Measurements from ENCODE around the gene MAP2K3. TPM values are rescaled to one million over a fixed set of nuclear protein-coding genes. Genes with fewer than 3 reads are reported as not detected.
"Not testable (repeated sequence)": the region's sequence is repeated elsewhere in the genome, so short reads cannot be mapped to it uniquely, and the experiment has no call there.

Gene MAP2K3
- total and polyA plus RNA-seq, 11 donors = 29.4 to 170 (median 54.4) TPM

DNA sequence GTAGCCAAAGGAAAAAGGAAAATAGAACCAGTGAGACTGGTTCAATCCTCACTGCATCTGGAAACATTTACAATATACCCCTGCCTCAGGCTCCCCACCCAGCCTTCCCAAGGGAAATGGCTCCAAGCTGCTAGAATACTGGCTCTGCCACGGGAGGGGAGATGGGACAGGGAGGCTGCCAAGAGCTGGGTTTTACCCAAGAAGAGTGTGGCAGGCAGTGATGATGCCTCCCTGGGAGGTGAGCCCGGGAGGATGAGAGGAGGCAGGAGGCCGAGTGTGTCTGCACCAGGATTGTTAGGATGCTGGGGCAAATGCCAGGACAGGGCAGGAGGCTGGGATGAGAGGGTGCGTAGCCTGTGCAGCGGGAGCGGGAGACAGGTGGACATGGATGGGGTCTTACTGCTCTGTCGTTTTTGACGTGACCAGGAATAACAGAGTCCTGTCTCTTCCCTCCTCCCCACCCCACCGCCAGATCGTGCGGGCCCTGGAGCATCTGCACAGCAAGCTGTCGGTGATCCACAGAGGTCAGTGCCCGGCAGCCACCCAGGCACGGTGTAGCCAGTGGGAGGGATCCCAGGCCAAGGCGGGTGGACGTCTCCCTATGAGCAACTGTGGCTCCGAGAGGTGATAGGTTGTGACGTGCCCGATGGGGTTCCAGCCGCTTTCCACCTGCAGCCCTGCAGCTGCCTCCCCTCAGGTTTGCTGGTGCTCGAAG lies 18.4 kb downstream of the MAP2K3 start:
- H3K4me1 ChIP-seq = peaks cover 0 to 6% (median 0%) of the 10 kb centered on the region in 12 donors
- no peak overlapping the region for H3K27ac ChIP-seq
- ATAC-seq (no peak), DNase-seq (peak in 4 of 5 donors; percentile 22 to 68 (median 24))
- intact Hi-C loops (cut with DNase I) = no loop called here
- WGBS, 4 donors = 63 to 68% (median 66%) methylated on average over 21 of the region's 21 CpGs
- TF ChIP-seq POLR2A (IDR thresholded peaks at IDR 0.05) = no peak
- TF ChIP-seq, protein P1, sequence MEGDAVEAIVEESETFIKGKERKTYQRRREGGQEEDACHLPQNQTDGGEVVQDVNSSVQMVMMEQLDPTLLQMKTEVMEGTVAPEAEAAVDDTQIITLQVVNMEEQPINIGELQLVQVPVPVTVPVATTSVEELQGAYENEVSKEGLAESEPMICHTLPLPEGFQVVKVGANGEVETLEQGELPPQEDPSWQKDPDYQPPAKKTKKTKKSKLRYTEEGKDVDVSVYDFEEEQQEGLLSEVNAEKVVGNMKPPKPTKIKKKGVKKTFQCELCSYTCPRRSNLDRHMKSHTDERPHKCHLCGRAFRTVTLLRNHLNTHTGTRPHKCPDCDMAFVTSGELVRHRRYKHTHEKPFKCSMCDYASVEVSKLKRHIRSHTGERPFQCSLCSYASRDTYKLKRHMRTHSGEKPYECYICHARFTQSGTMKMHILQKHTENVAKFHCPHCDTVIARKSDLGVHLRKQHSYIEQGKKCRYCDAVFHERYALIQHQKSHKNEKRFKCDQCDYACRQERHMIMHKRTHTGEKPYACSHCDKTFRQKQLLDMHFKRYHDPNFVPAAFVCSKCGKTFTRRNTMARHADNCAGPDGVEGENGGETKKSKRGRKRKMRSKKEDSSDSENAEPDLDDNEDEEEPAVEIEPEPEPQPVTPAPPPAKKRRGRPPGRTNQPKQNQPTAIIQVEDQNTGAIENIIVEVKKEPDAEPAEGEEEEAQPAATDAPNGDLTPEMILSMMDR (IDR thresholded peaks at IDR 0.05) = no peak
- no peak overlapping the region for H3K4me3 ChIP-seq
- H3K36me3 ChIP-seq = peaks cover 2 to 94% (median 78%) of the 10 kb centered on the region in 9 donors
- H3K27me3 ChIP-seq = no peaks in the 10 kb centered on the region
- no peaks in the 10 kb centered on the region for H3K9me3 ChIP-seq

- TF ChIP-seq, protein P1 (IDR thresholded peaks at IDR 0.05) = no peak
- no peak for TF ChIP-seq POLR2A (IDR thresholded peaks at IDR 0.05)
- ATAC-seq = no peak
- intact Hi-C loops (cut with DNase I) = no loop called here
- no peak overlapping the region for H3K27ac ChIP-seq
- no peaks in the 10 kb centered on the region for H3K27me3 ChIP-seq
- peak in 2 of 5 donors; percentile 25 to 44 for DNase-seq
- 83 to 93% (median 88%) methylated on average over 8 of the region's 8 CpGs for WGBS, 4 donors
- no peak overlapping the region for H3K4me3 ChIP-seq
- H3K36me3 ChIP-seq = peaks cover 2 to 96% (median 79%) of the 10 kb centered on the region in 9 donors
- peaks cover 0 to 5% (median 1%) of the 10 kb centered on the region in 12 donors for H3K9me3 ChIP-seq
- no peaks in the 10 kb centered on the region for H3K4me1 ChIP-seq
These were observed 19.0 kb downstream of the MAP2K3 start for GRCh38 chr17:21303441-21304065.

- TF ChIP-seq, protein P1 (IDR thresholded peaks at IDR 0.05) = no peak
- TF ChIP-seq POLR2A (IDR thresholded peaks at IDR 0.05) = no peak
- Histone ChIP-seq H3K9me3 (peaks cover 0 to 10% (median 7%) of the 10 kb centered on the region in 12 donors), H3K4me3 (no peak overlapping the region), H3K27ac (no peak overlapping the region), H3K4me1 (no peaks in the 10 kb centered on the region), H3K36me3 (peaks cover 2 to 96% (median 79%) of the 10 kb centered on the region in 9 donors), H3K27me3 (no peaks in the 10 kb centered on the region)
- WGBS, 4 donors = 67 to 81% (median 74%) methylated on average over 9 of the region's 9 CpGs
- intact Hi-C loops (cut with DNase I) = no loop called here
- peak in 1 of 4 donors; percentile 3 for ATAC-seq
- DNase-seq = peak in 2 of 5 donors; percentile 39 to 47
These were observed 19.6 kb downstream of the MAP2K3 start for GRCh38 chr17:21304091-21304490.

DNA sequence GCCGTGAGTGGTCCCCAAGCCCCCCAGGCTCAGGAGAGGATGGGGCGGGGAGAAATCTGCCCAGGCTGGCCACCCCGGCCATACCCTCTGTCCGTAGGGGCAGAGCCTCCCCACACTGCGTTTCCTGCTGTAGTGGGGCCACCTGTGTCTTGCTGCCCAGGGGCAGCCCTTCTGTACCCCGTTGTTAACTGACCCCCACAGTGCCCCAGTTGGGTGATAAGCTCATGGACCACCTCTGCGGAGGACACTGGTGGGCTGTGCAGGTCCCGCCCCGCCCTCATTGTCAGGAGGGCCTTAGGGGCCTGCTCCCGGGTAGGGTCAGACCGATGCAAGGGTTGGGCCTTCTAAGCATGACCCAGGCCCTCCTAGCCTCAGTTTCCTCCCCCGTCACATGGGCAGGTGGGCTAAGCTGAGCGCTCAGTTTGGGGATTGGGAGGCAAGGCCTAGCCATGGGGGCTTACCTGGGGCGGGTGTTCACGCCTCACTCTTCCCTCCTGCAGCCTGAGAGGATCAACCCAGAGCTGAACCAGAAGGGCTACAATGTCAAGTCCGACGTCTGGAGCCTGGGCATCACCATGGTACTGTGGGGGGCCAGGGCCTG lies 20.1 kb downstream of the MAP2K3 start:
- intact Hi-C loops (cut with DNase I); H3K27me3 ChIP-seq; H3K4me3 ChIP-seq; H3K27ac ChIP-seq; ATAC-seq; H3K4me1 ChIP-seq: not testable (repeated sequence)
- peaks cover 2 to 96% (median 79%) of the 10 kb centered on the region in 9 donors for H3K36me3 ChIP-seq
- peaks cover 0 to 14% (median 7%) of the 10 kb centered on the region in 12 donors for H3K9me3 ChIP-seq
- peak in 2 of 5 donors; percentile 20 to 38 for DNase-seq
- WGBS, 4 donors = 83 to 90% (median 85%) methylated on average over 17 of the region's 17 CpGs

DNA sequence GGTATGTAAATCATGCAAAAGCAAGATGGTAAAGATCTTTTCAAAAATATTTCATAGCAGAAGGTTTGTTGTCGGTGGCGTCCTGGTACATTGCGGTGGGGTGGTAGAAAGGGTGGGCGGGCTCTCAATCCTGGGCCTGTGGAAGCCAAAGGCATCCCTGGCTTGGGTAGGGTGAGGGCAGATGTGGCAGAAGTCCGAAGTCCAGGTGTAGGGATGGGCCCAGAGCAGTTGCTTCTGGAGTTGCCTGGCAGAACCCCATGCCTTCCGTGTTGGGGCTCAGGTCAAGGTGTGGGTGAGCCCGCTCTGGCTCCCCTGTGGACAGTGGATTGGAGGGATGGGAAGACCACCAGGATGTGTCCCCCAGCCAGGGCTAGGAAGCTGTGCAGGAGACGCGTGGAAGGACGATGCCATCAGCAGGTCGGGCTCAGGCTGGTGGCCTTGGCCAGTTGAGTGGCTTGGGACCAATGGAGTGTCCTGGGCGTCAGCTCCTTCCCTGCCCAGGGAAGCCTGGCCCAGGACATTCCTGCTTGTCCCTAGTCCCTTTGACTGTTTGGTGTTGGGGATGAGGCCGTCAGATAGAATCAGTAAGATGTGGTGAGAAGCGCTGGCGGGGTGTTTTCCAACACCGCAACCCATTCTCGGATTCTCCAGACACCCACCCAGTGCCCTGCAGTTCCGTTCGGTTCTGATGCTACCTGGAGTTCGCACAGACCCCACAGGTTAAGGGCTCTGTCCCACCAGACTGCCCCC lies 21.1 kb downstream of the MAP2K3 start:
- H3K27me3 ChIP-seq; H3K27ac ChIP-seq; intact Hi-C loops (cut with DNase I); H3K4me3 ChIP-seq; H3K4me1 ChIP-seq; ATAC-seq: not testable (repeated sequence)
- DNase-seq = peak in 2 of 5 donors; percentile 20 to 33
- peaks cover 0 to 14% (median 7%) of the 10 kb centered on the region in 12 donors for H3K9me3 ChIP-seq
- H3K36me3 ChIP-seq = peaks cover 2 to 94% (median 75%) of the 10 kb centered on the region in 9 donors
- WGBS, 4 donors = 89 to 93% (median 90%) methylated on average over 17 to 20 of the region's 20 CpGs

DNA sequence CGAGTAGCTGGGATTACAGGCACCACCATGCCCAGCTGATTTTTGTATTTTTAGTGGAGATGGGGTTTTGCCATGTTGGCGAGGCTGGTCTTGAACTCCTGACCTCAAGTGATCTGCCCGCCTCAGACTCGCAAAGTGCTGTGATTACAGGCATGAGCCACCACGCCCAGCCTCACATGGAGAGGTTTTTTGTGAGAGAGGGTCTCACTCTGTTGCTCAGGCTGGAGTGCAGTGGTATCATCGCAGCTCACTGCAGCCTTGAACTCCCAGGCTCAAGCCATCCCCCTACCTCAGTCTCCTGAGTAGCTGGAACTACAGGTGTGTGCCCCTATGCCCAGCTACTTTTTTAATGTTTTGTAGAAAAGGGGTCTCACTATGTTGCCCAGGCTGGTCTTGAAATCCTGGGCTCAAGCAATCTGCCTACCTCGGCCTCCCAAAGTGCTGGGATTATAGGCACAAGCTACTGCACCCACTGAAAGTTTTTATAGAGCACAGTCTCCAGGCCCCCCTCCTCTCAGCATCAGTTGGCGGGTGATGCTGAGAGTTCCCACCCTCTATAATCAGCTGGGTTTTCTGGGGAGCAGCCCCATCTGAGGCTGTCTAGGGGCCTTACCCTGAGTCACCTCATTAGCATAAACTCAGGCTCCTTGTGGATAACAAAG lies 22.2 kb downstream of the MAP2K3 start:
- Histone ChIP-seq H3K36me3 (peaks cover 2 to 89% (median 64%) of the 10 kb centered on the region in 9 donors), H3K4me1 (peaks cover 0 to 14% (median 5%) of the 10 kb centered on the region in 12 donors), H3K9me3 (peaks cover 0 to 14% (median 7%) of the 10 kb centered on the region in 12 donors)
- H3K4me3 ChIP-seq; intact Hi-C loops (cut with DNase I); ATAC-seq; H3K27ac ChIP-seq; H3K27me3 ChIP-seq: not testable (repeated sequence)
- DNase-seq = peak in 2 of 5 donors; percentile 17 to 20
- WGBS, 4 donors = 78 to 84% (median 81%) methylated on average over 7 to 8 of the region's 8 CpGs
